ENCODE results near the gene VPS8. TPM values are rescaled to one million over a fixed set of nuclear protein-coding genes. Genes with fewer than 3 reads are reported as not detected.
"Not testable (repeated sequence)": the region's sequence is repeated elsewhere in the genome, so short reads cannot be mapped to it uniquely, and the experiment has no call there.

Gene VPS8
- total RNA-seq, 2 experiments from 2014 or later: 32.7 to 33.7 TPM

DNA sequence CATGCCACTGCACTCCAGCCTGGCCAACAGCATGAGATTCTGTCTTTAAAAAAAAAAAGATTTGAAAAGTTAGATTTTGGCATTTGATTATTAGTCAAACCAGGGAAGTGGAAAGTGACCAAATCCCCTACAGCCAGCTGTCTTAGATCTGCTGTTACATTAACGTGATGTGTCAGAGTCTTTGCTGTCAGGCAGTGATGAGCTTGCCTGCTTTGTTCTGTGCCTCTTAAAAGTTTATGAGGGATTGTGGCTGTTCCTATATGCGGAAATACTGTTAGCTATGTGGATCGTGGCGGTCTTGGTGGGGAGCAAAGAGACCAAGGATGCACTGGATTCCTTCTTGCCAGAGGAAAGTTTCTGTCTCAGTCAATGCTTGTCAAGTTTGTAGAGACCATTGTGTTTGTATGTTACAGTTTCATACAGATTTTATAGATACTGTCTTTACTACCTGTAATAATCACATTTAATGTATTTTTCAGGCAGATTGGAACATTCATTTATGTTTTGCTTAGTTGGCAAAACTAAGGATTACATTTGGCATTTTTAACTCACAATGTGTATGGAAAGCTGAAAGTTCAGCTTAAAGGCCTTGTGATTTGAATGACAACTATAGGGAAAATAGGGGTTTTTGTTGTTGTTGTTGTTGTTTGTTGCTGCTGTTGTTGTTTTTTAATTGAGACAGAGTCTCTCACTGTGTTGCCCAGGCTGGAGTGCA lies 137.4 kb downstream of the VPS8 start:
- CTCF ChIA-PET: interaction anchor here (0.7 kb wide), 1 partner anchor 381 kb away, joined by 4 read pairs; no protein-coding TSS in a partner anchor
- H3K4me1 Mint-ChIP-seq (ENCODE audit: low read depth): no peaks in the 10 kb centered on the region
- H3K4me3 Mint-ChIP-seq: no peak overlapping the region
- H3K9me3 Mint-ChIP-seq: no peaks in the 10 kb centered on the region
- H3K27me3 Mint-ChIP-seq (ENCODE audit: low read depth): no peaks in the 10 kb centered on the region
- H3K27ac Mint-ChIP-seq: no peak overlapping the region
- intact Hi-C loops (cut with micrococcal nuclease): no loop called here
- peaks cover 22% of the 10 kb centered on the region for H3K36me3 Mint-ChIP-seq (ENCODE audit: low read depth)
- no peak for DNase-seq

- peaks cover 21% of the 10 kb centered on the region for H3K36me3 Mint-ChIP-seq (ENCODE audit: low read depth)
These were observed 138.8 kb downstream of the VPS8 start for GRCh38 chr3:184950816-184951215.

DNA sequence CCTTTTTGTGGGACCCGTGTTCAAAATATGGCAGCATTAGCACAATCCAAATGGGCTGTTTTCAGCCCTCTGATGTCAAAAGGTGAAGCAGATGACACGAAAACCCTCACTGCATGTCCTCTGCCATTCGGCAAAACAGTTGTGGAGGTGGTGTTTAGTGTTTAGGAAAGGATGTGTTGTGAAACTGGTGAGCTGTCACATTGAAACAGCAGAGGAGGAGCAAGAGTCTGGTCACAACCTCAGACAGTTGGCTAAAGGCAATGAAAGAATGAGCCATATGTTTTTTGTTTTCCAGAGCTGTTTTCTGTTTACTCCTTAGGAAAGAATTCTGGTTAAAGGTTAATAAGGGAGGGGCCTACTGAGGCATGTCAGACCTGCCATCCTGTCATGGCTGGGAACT lies 140.7 kb downstream of the VPS8 start:
- peaks cover 13% of the 10 kb centered on the region for H3K36me3 Mint-ChIP-seq (ENCODE audit: low read depth)

More at GRCh38 chr3:184950816-184951215, 138.8 kb downstream of the VPS8 start:
- H3K4me3 Mint-ChIP-seq; intact Hi-C loops (cut with micrococcal nuclease); CTCF ChIA-PET; DNase-seq; H3K9me3 Mint-ChIP-seq; H3K4me1 Mint-ChIP-seq (ENCODE audit: low read depth); H3K27me3 Mint-ChIP-seq (ENCODE audit: low read depth); H3K27ac Mint-ChIP-seq: not testable (repeated sequence)

DNA sequence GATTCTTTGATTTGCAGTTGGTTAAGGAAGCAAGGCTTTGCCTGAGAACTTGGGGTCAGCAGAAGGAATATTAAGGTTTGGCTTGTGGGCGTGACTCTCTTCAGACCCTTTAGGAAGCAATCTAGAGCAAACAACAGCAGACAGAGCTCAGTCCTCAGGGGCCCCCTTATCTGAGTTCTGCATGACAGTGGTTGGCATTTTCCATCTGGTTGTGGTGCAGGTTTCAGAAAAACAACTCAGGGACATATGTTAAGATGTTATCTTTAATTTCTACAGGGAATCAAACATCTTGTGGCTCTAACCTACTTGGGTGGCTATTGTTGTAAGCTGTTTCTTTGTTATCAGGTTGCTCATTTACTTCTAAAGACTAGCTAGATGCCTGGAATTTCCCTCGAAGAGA lies 141.4 kb downstream of the VPS8 start:
- intact Hi-C loops (cut with micrococcal nuclease): no loop called here
- CTCF ChIA-PET: no interaction called here
- peaks cover 20% of the 10 kb centered on the region for H3K36me3 Mint-ChIP-seq (ENCODE audit: low read depth)
- no peak for DNase-seq
- H3K4me1 Mint-ChIP-seq (ENCODE audit: low read depth): no peaks in the 10 kb centered on the region
- no peaks in the 10 kb centered on the region for H3K27me3 Mint-ChIP-seq (ENCODE audit: low read depth)
- no peak overlapping the region for H3K4me3 Mint-ChIP-seq
- no peaks in the 10 kb centered on the region for H3K9me3 Mint-ChIP-seq
- no peak overlapping the region for H3K27ac Mint-ChIP-seq

More for the DNA sequence above, 140.7 kb downstream of the VPS8 start:
- no peaks in the 10 kb centered on the region for H3K27me3 Mint-ChIP-seq (ENCODE audit: low read depth)
- H3K4me1 Mint-ChIP-seq (ENCODE audit: low read depth): no peaks in the 10 kb centered on the region
- no peak overlapping the region for H3K27ac Mint-ChIP-seq
- H3K9me3 Mint-ChIP-seq: no peaks in the 10 kb centered on the region
- intact Hi-C loops (cut with micrococcal nuclease): no loop called here
- DNase-seq: no peak
- H3K4me3 Mint-ChIP-seq: no peak overlapping the region
- CTCF ChIA-PET: interaction anchor here (0.6 kb wide), 1 partner anchor 23 kb away, joined by 3 read pairs; no protein-coding TSS in a partner anchor

GRCh38 chr3:184954251-184954650 lies 142.3 kb downstream of the VPS8 start:
- no peaks in the 10 kb centered on the region for H3K9me3 Mint-ChIP-seq

GRCh38 chr3:184954851-184955250 lies 142.9 kb downstream of the VPS8 start:
- H3K27ac Mint-ChIP-seq; H3K4me3 Mint-ChIP-seq; intact Hi-C loops (cut with micrococcal nuclease); H3K9me3 Mint-ChIP-seq; DNase-seq; H3K4me1 Mint-ChIP-seq (ENCODE audit: low read depth); H3K27me3 Mint-ChIP-seq (ENCODE audit: low read depth); CTCF ChIA-PET: not testable (repeated sequence)
- H3K36me3 Mint-ChIP-seq (ENCODE audit: low read depth): peaks cover 16% of the 10 kb centered on the region

More at GRCh38 chr3:184954251-184954650, 142.3 kb downstream of the VPS8 start:
- DNase-seq: no peak
- Mint-ChIP-seq H3K4me3 (no peak overlapping the region), H3K36me3 (ENCODE audit: low read depth) (peaks cover 22% of the 10 kb centered on the region), H3K27me3 (ENCODE audit: low read depth) (no peaks in the 10 kb centered on the region), H3K27ac (no peak overlapping the region), H3K4me1 (ENCODE audit: low read depth) (no peaks in the 10 kb centered on the region)
- intact Hi-C loops (cut with micrococcal nuclease): no loop called here
- CTCF ChIA-PET: no interaction called here

- peak overlapping the region; percentile 6 for H3K27ac Mint-ChIP-seq
- no peak for DNase-seq
- intact Hi-C loops (cut with micrococcal nuclease): no loop called here
These were observed 153.9 kb downstream of the VPS8 start for GRCh38 chr3:184965639-184966430.

GRCh38 chr3:184968115-184968514 lies 156.1 kb downstream of the VPS8 start:
- intact Hi-C loops (cut with micrococcal nuclease): no loop called here
- no peaks in the 10 kb centered on the region for H3K27me3 Mint-ChIP-seq (ENCODE audit: low read depth)
- H3K36me3 Mint-ChIP-seq (ENCODE audit: low read depth): peaks cover 46% of the 10 kb centered on the region
- H3K4me1 Mint-ChIP-seq (ENCODE audit: low read depth): peaks cover 8% of the 10 kb centered on the region
- H3K4me3 Mint-ChIP-seq: no peak overlapping the region
- no peak overlapping the region for H3K27ac Mint-ChIP-seq
- no peak for DNase-seq
- H3K9me3 Mint-ChIP-seq: no peaks in the 10 kb centered on the region
- CTCF ChIA-PET: no interaction called here

More at GRCh38 chr3:184965639-184966430, 153.9 kb downstream of the VPS8 start:
- Mint-ChIP-seq H3K36me3 (ENCODE audit: low read depth) (peaks cover 33% of the 10 kb centered on the region), H3K4me3 (no peak overlapping the region), H3K9me3 (no peaks in the 10 kb centered on the region), H3K4me1 (ENCODE audit: low read depth) (peaks cover 8% of the 10 kb centered on the region), H3K27me3 (ENCODE audit: low read depth) (no peaks in the 10 kb centered on the region)
- CTCF ChIA-PET: no interaction called here

- CTCF ChIA-PET: no interaction called here
- Mint-ChIP-seq H3K27ac (no peak overlapping the region), H3K4me3 (no peak overlapping the region), H3K36me3 (ENCODE audit: low read depth) (peaks cover 64% of the 10 kb centered on the region), H3K4me1 (ENCODE audit: low read depth) (peaks cover 8% of the 10 kb centered on the region), H3K27me3 (ENCODE audit: low read depth) (no peaks in the 10 kb centered on the region), H3K9me3 (peaks cover 1% of the 10 kb centered on the region)
- DNase-seq: no peak
- intact Hi-C loops (cut with micrococcal nuclease): no loop called here
These were observed 158.2 kb downstream of the VPS8 start for GRCh38 chr3:184970186-184970585.

DNA sequence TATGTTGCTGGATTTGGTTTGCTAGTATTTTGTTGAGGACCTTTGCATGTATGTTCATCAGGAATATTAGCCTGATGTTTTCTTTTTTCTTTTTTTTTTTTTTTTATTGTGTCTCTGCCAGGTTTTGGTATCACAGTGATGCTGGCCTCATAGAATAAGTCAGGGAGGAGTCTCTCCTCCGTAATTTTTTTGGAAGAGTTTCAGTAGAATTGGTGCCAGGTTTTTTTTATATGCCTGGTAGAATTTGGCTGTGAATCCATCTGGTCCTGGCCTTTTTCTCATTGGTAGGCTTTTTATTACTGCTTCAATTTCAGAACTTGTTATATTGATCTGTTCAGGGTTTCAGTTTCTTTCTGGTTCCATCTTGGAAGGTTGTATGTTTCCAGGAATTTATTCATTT lies 165.8 kb downstream of the VPS8 start:
- no peak for DNase-seq
- H3K4me1 Mint-ChIP-seq (ENCODE audit: low read depth): peaks cover 2% of the 10 kb centered on the region
- CTCF ChIA-PET: no interaction called here
- intact Hi-C loops (cut with micrococcal nuclease): no loop called here
- peaks cover 53% of the 10 kb centered on the region for H3K36me3 Mint-ChIP-seq (ENCODE audit: low read depth)
- H3K27ac Mint-ChIP-seq: no peak overlapping the region
- no peaks in the 10 kb centered on the region for H3K27me3 Mint-ChIP-seq (ENCODE audit: low read depth)
- peaks cover 2% of the 10 kb centered on the region for H3K9me3 Mint-ChIP-seq
- H3K4me3 Mint-ChIP-seq: no peak overlapping the region

GRCh38 chr3:184981071-184981470 lies 169.1 kb downstream of the VPS8 start:
- DNase-seq: no peak
- Mint-ChIP-seq H3K27ac (no peak overlapping the region), H3K9me3 (no peaks in the 10 kb centered on the region), H3K4me3 (no peak overlapping the region), H3K4me1 (ENCODE audit: low read depth) (peaks cover 2% of the 10 kb centered on the region), H3K36me3 (ENCODE audit: low read depth) (peaks cover 34% of the 10 kb centered on the region), H3K27me3 (ENCODE audit: low read depth) (no peaks in the 10 kb centered on the region)
- intact Hi-C loops (cut with micrococcal nuclease): no loop called here
- CTCF ChIA-PET: interaction anchor here (0.6 kb wide), 1 partner anchor 225 kb away, joined by 5 read pairs; no protein-coding TSS in a partner anchor

DNA sequence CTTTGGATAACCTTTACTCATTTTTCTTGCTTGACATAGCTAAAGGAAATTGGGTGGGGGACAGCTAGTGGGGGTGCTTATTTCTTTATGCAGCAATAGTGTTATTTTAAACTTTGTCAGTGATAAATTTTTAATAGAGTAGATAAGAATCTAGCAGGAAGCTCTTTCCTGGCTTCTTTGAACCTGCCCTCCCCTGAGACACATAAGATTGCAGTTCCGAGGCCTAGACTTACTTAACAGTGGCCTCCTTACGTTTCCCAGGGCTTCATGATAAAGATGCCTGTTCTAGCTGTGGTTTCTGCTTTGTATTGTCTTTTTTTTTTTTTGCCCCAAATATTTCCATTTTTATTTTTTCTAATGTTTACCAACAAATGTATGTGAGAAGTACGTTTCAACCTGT lies 170.1 kb downstream of the VPS8 start:
- CTCF ChIA-PET: interaction anchor here (0.5 to 0.7 kb wide), 2 partner anchors 55 to 98 kb away, joined by 3 read pairs; no protein-coding TSS in a partner anchor
- intact Hi-C loops (cut with micrococcal nuclease): no loop called here
- H3K4me3 Mint-ChIP-seq: no peak overlapping the region
- peaks cover 34% of the 10 kb centered on the region for H3K36me3 Mint-ChIP-seq (ENCODE audit: low read depth)
- no peak for DNase-seq
- no peak overlapping the region for H3K27ac Mint-ChIP-seq
- peaks cover 2% of the 10 kb centered on the region for H3K4me1 Mint-ChIP-seq (ENCODE audit: low read depth)
- no peaks in the 10 kb centered on the region for H3K27me3 Mint-ChIP-seq (ENCODE audit: low read depth)
- no peaks in the 10 kb centered on the region for H3K9me3 Mint-ChIP-seq

All from activated naive CD4-positive, alpha-beta T cell treated with anti-CD3 and anti-CD28 coated beads for 36 hours (primary cell).